Measurements from ENCODE around the gene SLC6A7. TPM values are rescaled to one million over a fixed set of nuclear protein-coding genes. Genes with fewer than 3 reads are reported as not detected.

SLC6A7 gene
- total RNA-seq, 1 experiment from 2014 or later, result not detected

- H3K27ac ChIP-seq, result no peak overlapping the region
- peaks cover 8% of the 10 kb centered on the region for H3K4me1 ChIP-seq (replicated peaks)
- H3K36me3 ChIP-seq, result no peaks in the 10 kb centered on the region
- no peak for DNase-seq (ENCODE audit: low read depth in 1 of 2, low spot score in 2 of 2)
- no peaks in the 10 kb centered on the region for H3K9me3 ChIP-seq (replicated peaks)
- no peak overlapping the region for H3K4me3 ChIP-seq
- H3K27me3 ChIP-seq (replicated peaks), result no peaks in the 10 kb centered on the region
These were observed 26.4 kb downstream of the SLC6A7 start for GRCh38 chr5:150215979-150216944.

DNA sequence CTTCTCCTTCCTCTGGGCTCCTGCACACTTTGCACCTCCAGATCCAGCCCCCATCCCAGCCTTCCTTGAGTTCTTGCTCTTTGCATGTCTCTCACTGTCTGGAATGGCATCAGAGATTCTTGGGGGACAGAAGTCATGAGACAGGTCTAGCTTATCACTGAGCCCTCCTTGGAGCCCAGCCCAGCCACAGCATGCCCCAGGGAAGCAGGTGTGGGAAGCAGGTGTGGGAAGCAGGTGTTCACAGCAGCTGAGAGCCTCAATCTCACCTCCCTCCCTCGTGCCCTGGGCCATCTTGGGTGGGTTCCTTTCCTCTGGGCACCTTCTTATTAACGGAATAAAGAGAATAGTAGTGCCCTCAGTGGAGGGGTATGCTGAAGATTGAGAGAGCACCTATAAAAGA, 27.2 kb downstream of the SLC6A7 start:
- peaks cover 8% of the 10 kb centered on the region for H3K4me1 ChIP-seq (replicated peaks)
- H3K9me3 ChIP-seq (replicated peaks), result no peaks in the 10 kb centered on the region
- H3K4me3 ChIP-seq, result no peak overlapping the region

DNA sequence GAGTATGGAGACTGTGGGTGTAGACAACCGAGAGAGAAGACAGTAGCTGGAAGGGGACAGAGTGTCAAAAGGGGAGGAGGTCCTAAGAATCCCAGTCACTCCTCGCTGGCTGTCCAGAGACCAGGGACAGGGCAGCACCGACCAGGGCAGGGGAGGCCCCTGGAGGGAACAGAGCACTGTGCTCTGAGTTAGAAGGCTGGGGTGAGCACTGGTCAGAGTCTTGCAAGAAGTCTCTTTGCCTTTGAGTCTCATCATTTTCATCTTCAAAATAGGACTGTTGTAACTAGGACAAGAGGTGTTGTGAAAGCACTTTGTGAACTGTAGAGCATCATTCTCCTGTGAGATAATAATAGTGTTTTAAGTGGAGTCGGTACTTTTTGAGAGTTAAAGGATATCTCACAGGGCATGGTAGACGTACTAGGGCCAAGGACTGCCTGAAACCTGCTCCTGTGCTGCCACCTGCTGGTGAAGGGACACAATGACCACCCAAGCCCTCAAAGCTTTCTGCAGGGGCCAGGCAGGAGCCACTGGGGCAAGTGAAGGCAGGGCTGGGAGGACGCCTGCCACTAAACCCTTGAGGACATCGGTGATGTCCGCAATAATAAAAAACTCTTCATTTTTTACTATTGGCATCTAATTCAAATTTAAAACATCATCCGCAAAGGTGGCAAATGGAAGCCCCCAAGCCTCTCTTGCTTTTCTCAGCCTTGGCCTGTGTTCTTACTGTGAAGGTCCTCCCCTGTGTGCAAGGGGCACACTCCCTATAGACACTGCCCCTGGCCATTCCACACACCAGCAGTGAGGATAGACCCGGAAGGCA, 28.2 kb downstream of the SLC6A7 start:
- H3K4me1 ChIP-seq (replicated peaks), result peaks cover 8% of the 10 kb centered on the region
- no peak overlapping the region for H3K4me3 ChIP-seq
- H3K27me3 ChIP-seq (replicated peaks), result no peaks in the 10 kb centered on the region
- no peaks in the 10 kb centered on the region for H3K9me3 ChIP-seq (replicated peaks)
- no peaks in the 10 kb centered on the region for H3K36me3 ChIP-seq
- no peak overlapping the region for H3K27ac ChIP-seq
- DNase-seq (ENCODE audit: low read depth in 1 of 2, low spot score in 2 of 2), result peak; percentile 85 to 89

More for the DNA sequence above, 27.2 kb downstream of the SLC6A7 start:
- Histone ChIP-seq H3K27ac (no peak overlapping the region), H3K27me3 (replicated peaks) (no peaks in the 10 kb centered on the region), H3K36me3 (no peaks in the 10 kb centered on the region)
- DNase-seq (ENCODE audit: low read depth in 1 of 2, low spot score in 2 of 2), result no peak

DNA sequence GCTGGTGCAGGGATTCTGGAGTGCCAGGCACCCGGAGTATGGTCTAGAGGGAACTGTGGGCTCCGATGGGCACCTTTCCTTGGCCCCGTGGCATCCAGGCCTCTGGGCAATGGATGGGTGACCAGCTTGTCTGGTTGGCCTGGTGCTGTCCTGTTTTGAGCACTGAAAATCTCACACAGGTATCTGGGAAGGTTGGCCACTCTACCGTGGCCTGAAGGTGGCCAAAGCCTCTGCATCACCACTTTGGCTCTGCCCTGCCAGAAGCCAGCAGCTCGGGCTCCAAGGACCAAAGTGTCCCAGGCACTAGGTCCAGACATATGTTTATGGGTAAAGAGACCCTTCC, 28.8 kb downstream of the SLC6A7 start:
- H3K27ac ChIP-seq, result no peak overlapping the region

DNA sequence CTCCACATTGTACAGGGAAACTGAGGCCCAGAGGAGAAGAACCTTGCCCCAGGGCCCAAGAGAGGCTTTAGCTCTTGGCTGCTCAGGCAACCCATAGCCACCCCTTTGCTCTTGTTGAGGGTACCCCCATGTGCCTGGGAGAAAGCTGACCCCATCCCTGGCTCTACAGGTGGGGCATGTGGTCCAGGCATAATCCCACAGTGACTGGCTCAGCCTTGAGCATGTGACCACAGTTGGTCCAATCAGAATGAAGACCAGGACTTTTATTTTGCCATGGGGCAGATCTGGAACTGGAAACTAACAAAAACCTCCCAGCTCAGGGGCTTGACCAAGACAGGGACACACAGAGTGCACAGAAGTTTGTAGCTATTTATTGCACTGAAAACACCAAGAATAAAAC, 29.3 kb downstream of the SLC6A7 start:
- Histone ChIP-seq H3K4me1 (replicated peaks) (peaks cover 8% of the 10 kb centered on the region), H3K27me3 (replicated peaks) (no peaks in the 10 kb centered on the region), H3K9me3 (replicated peaks) (no peaks in the 10 kb centered on the region), H3K36me3 (no peaks in the 10 kb centered on the region), H3K27ac (no peak overlapping the region), H3K4me3 (no peak overlapping the region)
- no peak for DNase-seq (ENCODE audit: low read depth in 1 of 2, low spot score in 2 of 2)

More for the DNA sequence above, 28.8 kb downstream of the SLC6A7 start:
- Histone ChIP-seq H3K4me3 (no peak overlapping the region), H3K9me3 (replicated peaks) (no peaks in the 10 kb centered on the region), H3K36me3 (no peaks in the 10 kb centered on the region), H3K27me3 (replicated peaks) (no peaks in the 10 kb centered on the region), H3K4me1 (replicated peaks) (peaks cover 8% of the 10 kb centered on the region)
- no peak for DNase-seq (ENCODE audit: low read depth in 1 of 2, low spot score in 2 of 2)

- H3K27ac ChIP-seq, result no peak overlapping the region
- DNase-seq (ENCODE audit: low read depth in 1 of 2, low spot score in 2 of 2), result no peak
- H3K4me3 ChIP-seq, result no peak overlapping the region
- H3K27me3 ChIP-seq (replicated peaks), result no peaks in the 10 kb centered on the region
- H3K36me3 ChIP-seq, result no peaks in the 10 kb centered on the region
- H3K9me3 ChIP-seq (replicated peaks), result no peaks in the 10 kb centered on the region
- peaks cover 5% of the 10 kb centered on the region for H3K4me1 ChIP-seq (replicated peaks)
These were observed 30.0 kb downstream of the SLC6A7 start for GRCh38 chr5:150219861-150220260.

DNA sequence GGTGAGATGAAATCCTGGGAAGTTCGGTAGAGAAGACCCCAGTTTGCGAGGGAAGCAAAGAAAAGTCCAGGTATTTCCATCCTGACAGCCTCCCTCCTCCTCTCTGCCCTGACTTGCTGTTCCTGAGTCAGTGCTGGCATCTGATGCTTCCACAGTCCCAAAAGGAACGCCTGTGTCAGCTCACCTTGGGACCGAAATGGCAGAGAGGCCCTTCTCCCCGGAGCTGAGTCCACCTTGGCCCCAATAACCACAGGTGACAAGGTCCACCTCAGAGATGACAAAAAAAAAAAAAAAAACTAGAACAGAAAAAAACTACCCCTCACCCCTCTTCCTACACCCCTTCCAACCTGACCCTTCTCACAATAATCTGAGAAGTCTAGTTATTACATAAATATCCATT, 31.6 kb downstream of the SLC6A7 start:
- no peaks in the 10 kb centered on the region for H3K36me3 ChIP-seq
- DNase-seq (ENCODE audit: low read depth in 1 of 2, low spot score in 2 of 2), result no peak
- no peaks in the 10 kb centered on the region for H3K27me3 ChIP-seq (replicated peaks)
- H3K27ac ChIP-seq, result no peak overlapping the region
- peaks cover 5% of the 10 kb centered on the region for H3K4me1 ChIP-seq (replicated peaks)
- no peak overlapping the region for H3K4me3 ChIP-seq
- H3K9me3 ChIP-seq (replicated peaks), result no peaks in the 10 kb centered on the region

DNA sequence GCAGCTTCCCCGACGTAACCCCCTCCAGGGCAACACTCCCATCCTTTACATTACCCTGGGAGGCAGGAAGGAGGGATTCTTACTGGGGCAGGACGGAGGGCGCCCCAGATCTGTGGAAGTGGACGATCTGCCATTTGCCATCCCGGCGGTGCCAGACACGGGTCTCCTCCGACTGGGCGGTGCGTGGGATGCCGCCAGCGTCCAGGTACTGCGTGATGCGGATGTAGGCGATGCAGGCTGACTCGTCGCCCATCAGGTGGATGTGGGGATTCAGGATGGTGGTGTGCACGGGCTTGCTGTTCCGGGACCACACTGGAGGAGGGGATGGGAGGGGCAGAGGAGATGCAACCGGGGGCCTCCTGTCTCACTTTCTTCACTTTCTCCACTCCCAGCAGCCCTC, 33.0 kb downstream of the SLC6A7 start:
- Histone ChIP-seq H3K4me3 (no peak overlapping the region), H3K27ac (no peak overlapping the region), H3K4me1 (replicated peaks) (peaks cover 2% of the 10 kb centered on the region), H3K9me3 (replicated peaks) (no peaks in the 10 kb centered on the region), H3K36me3 (no peaks in the 10 kb centered on the region), H3K27me3 (replicated peaks) (no peaks in the 10 kb centered on the region)
- DNase-seq (ENCODE audit: low read depth in 1 of 2, low spot score in 2 of 2), result no peak

- Histone ChIP-seq H3K4me1 (replicated peaks) (no peaks in the 10 kb centered on the region), H3K4me3 (no peak overlapping the region), H3K27ac (no peak overlapping the region), H3K36me3 (no peaks in the 10 kb centered on the region), H3K9me3 (replicated peaks) (no peaks in the 10 kb centered on the region), H3K27me3 (replicated peaks) (no peaks in the 10 kb centered on the region)
- no peak for DNase-seq (ENCODE audit: low read depth in 1 of 2, low spot score in 2 of 2)
These were observed 33.6 kb downstream of the SLC6A7 start for GRCh38 chr5:150223474-150223873.

- Histone ChIP-seq H3K9me3 (replicated peaks) (no peaks in the 10 kb centered on the region), H3K4me1 (replicated peaks) (no peaks in the 10 kb centered on the region), H3K36me3 (no peaks in the 10 kb centered on the region), H3K4me3 (no peak overlapping the region), H3K27me3 (replicated peaks) (no peaks in the 10 kb centered on the region), H3K27ac (no peak overlapping the region)
- no peak for DNase-seq (ENCODE audit: low read depth in 1 of 2, low spot score in 2 of 2)
These were observed 34.7 kb downstream of the SLC6A7 start for GRCh38 chr5:150224483-150225027.

DNA sequence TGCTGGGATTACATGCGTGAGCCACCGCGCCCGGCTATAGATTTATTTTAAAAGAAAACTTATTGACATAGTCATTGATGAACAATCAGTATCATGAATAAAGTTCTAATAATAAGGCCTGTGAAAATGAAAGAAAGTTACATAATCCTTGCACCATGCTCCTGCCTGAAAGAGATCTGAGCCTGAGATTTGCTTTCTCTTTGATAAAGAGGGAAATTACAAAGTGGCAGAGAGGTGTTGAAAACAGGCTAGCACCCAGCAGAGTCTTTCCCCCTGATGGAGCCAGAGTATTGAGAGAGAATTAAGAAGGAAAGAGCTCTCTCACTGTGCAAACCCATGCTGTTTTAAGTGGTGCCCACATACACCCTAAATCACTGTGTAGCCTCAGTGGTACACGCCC, 37.2 kb downstream of the SLC6A7 start:
- no peak overlapping the region for H3K4me3 ChIP-seq
- DNase-seq (ENCODE audit: low read depth in 1 of 2, low spot score in 2 of 2), result no peak
- no peaks in the 10 kb centered on the region for H3K36me3 ChIP-seq
- no peak overlapping the region for H3K27ac ChIP-seq
- no peaks in the 10 kb centered on the region for H3K4me1 ChIP-seq (replicated peaks)
- H3K27me3 ChIP-seq (replicated peaks), result no peaks in the 10 kb centered on the region
- no peaks in the 10 kb centered on the region for H3K9me3 ChIP-seq (replicated peaks)

- no peak overlapping the region for H3K4me3 ChIP-seq
- no peak for DNase-seq (ENCODE audit: low read depth in 1 of 2, low spot score in 2 of 2)
These were observed 37.9 kb downstream of the SLC6A7 start for GRCh38 chr5:150227606-150228273.

GRCh38 chr5:150229571-150229970, 39.7 kb downstream of the SLC6A7 start:
- H3K36me3 ChIP-seq, result no peaks in the 10 kb centered on the region
- H3K9me3 ChIP-seq (replicated peaks), result no peaks in the 10 kb centered on the region
- no peaks in the 10 kb centered on the region for H3K4me1 ChIP-seq (replicated peaks)
- no peak overlapping the region for H3K4me3 ChIP-seq
- H3K27ac ChIP-seq, result no peak overlapping the region
- no peak for DNase-seq (ENCODE audit: low read depth in 1 of 2, low spot score in 2 of 2)
- H3K27me3 ChIP-seq (replicated peaks), result no peaks in the 10 kb centered on the region

More at GRCh38 chr5:150227606-150228273, 37.9 kb downstream of the SLC6A7 start:
- Histone ChIP-seq H3K36me3 (no peaks in the 10 kb centered on the region), H3K27me3 (replicated peaks) (no peaks in the 10 kb centered on the region), H3K4me1 (replicated peaks) (no peaks in the 10 kb centered on the region), H3K9me3 (replicated peaks) (no peaks in the 10 kb centered on the region), H3K27ac (no peak overlapping the region)

Measured in SJSA1 (cell line).